Activated T-cell treated with anti-CD3 and anti-CD28 coated beads, Interleukin-2, amount 50 U/mL, for 1 hour (primary cell): ENCODE measurements around the gene AKIRIN2.

ENCODE experiments used
- DNase-seq: peaks from one replicate; pipeline ENCODE4 v3.0.0-alpha.2; 2020

AKIRIN2 gene

GRCh38 chr6:87701676-87702588 is at the start of gene AKIRIN2:
AKIRIN2 (minus strand) TSS chr6:87702233; CDS start chr6:87701684, 549 bp downstream.
- peak; percentile 96 for DNase-seq

GRCh38 chr6:87747646-87748045 is 45.6 kb upstream of the AKIRIN2 start:
- DNase-seq, result no peak

DNA sequence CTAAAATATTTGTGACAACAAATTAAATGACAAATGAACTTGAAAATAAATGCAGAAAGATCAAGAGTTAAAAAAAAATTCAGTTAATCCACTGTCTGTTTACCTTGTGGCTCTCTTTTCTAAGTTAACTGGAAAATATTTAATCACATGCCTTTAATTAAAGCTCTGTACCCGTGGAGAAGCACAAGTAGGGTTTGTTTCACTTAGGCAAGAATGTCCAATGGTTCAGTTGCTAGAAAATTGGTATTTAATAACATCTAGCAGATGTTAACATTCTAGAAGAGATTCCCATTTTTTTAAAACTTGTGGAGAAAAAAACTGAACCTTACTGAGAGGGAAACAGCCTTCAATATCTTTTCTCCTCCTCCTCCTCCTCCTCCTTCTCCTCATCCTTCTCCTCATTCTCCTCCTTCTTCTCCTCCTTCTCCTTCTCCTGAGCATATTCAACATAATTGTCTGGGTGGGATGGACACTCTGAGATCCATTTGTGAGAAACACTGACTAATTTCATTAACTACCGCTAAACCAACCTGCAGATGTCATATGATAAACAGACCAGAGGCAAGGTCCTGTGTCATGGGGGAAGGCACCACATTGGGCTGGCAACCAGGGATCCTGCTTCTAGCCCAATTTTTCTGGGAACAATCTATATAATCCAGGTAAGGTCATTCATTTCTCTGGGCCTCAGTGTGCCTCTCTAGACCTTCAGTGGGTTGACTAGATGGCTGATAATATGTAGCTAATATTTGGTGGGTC is 44.1 kb upstream of the AKIRIN2 start:
- DNase-seq, result no peak

DNA sequence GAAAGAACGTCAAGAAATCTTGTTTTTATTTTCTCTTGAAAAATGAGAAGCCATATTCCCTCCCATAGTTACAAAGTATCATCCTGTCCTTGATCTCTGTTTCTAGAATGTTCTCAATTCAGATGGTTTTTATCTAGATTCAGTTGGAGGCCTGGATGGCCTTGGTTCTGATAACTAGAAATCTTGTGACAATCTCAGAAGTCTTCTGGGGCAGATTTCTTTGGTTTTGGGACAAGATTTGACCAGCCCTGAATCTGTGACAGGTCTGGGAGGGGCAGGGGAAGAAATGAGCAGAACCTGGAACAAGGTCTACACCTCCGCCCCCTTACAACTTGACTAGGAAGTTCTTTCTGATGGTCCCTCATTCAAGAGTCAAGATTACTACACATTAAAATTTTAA is 41.4 kb upstream of the AKIRIN2 start:
- no peak for DNase-seq

DNA sequence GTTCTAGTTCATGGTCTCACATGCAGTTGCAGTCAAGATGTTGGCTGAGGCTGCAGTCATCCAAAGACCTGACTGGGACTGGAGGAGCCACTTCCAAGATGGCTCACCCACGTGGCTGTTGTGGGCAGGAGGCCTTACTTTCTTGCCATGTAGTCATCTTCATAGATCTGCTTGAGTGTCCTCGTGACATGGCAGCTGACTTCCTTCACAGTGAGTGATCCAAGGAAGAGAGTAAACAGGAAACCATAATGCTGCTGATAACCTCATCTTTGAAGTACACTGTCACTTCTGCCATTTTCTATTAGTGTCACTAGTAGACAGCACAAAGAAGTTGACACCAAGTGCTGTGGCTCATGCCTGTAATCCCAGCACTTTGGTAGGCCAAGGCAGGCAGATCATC is 40.1 kb upstream of the AKIRIN2 start:
- DNase-seq, result peak; percentile 21

DNA sequence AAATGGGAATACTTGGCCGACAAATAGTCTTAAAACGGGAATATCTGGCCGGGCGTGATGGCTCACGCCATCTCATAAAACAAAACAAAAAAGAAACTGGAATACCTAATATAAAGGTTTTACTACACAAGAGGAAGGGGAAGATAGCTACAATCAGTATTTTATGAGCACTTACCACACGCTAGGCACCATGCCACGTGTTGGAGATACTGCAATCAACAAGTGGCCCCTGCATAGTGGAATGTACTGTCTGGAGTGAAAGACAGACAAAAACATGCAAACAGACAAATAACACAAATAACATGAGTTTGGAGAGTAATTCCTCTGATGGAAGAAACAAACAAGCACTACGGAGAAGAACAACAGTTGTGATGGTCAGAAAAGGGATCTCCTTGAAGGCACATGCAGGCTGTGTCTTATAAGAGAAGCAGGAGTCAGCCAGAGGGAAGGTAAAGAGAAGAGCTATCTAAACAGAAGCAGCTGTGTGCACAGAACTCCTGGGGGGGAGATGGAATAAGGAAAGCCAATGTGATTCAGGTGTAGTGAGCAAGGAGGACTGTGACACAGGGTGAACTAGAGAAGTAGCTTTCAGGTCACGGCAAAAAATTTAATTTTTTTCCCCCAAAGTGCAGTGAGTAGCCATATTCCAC is 39.1 kb upstream of the AKIRIN2 start:
- no peak for DNase-seq

GRCh38 chr6:87738744-87739143 is 36.7 kb upstream of the AKIRIN2 start:
- DNase-seq, result no peak

GRCh38 chr6:87738000-87738399 is 36.0 kb upstream of the AKIRIN2 start:
- no peak for DNase-seq

GRCh38 chr6:87736809-87737540 is 34.9 kb upstream of the AKIRIN2 start:
- DNase-seq, result no peak

DNA sequence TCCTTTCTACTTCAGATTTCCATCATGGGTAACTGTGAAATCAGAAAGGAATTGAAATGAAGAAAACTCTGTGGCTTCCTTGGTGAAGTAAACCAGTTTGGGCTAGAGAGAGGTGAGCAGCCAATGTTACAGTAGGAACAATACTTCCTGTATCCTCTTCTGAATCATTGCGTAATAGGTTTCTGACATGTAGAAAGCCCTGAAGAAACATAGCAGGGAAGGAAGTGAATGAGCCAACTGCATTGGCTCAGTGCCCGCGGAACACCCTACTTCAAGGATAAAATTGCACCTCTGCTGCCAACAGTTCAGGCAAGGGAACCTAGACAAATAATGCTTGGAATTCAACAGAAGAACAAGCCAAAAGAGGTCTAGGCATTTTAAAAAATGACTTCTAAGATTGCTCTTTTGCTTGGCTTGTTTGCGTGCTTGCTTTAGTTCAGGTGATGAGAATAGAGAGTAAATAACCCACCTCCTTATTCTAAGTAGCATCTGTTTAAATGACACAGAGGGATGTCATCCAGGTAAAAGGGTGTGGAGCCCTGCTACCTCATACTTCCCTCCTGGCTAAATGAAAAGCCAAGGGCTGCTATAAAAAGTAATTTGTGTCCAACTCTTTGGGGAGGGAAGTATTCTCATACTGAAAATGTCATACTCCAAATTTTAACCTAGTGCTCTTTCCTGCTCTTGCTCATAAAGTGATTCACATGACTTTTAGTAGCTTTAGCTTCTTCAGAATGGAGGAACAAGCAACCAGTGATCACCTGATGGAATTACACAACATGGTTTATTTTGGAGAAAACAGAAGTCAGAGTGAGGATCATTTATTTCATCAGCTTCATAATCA is 30.0 kb upstream of the AKIRIN2 start:
- DNase-seq, result peak; percentile 22

GRCh38 chr6:87731080-87731479 is 29.0 kb upstream of the AKIRIN2 start:
- DNase-seq, result no peak

- DNase-seq, result no peak
These were observed 28.1 kb upstream of the AKIRIN2 start for GRCh38 chr6:87729965-87730719.

DNA sequence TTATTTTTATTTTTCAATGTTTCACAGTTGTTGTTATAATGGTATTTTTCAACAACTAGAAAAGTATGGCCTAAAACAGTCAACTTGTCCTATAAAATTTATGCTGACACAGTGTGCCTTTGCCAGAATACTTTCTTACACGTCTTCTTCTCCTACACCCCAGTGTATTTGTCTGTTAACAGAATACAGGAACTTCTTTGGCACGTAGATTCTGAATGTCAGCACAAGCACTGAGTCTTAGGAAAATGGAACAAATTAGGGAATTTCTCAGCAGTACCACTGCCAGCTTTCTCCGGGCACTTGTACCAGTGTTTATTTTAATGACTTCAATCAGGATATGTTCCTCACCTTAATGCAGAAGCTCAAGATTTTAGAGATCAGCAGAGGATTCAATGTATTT is 26.7 kb upstream of the AKIRIN2 start:
- DNase-seq, result no peak

DNA sequence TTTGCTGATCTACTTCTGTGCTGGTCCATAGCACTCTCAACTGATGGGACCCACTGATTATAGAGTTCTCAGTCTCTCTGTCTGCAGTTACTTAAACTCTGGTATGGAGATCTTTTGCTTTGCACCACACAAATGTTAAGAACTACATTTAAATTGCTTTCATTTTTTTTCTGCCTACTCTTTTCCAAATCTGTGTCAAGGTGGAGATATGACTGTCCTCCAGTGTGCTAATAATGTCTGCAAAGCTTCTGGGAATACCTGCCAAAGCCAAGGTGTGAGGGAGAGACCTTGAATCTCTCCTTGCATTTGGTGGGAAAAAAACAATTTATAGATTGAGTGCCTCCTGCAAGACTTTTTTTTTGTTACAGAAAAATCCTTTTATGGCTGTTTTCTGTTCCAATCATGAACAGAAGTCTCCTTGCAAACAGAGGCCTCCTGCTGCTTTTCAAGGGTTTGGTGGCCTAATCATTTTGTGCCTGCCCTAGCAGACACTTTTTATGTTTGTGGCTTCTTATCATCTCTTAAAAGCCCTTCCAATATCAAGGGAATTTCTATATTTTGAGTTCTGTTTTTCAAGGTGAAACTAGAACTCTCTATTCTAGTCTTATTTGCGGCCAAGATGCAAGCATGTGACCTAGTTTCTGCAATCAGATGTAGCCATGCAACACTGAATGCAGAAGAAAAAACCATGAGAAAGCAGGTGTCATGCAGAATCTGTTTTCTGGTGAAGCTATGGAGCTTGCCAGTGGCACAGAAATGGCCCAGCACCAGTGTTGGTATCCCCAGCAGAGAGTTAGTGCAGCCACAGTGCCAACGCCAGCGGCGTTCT is 23.2 kb upstream of the AKIRIN2 start:
- no peak for DNase-seq

- DNase-seq, result no peak
These were observed 21.4 kb upstream of the AKIRIN2 start for GRCh38 chr6:87723170-87724078.

DNA sequence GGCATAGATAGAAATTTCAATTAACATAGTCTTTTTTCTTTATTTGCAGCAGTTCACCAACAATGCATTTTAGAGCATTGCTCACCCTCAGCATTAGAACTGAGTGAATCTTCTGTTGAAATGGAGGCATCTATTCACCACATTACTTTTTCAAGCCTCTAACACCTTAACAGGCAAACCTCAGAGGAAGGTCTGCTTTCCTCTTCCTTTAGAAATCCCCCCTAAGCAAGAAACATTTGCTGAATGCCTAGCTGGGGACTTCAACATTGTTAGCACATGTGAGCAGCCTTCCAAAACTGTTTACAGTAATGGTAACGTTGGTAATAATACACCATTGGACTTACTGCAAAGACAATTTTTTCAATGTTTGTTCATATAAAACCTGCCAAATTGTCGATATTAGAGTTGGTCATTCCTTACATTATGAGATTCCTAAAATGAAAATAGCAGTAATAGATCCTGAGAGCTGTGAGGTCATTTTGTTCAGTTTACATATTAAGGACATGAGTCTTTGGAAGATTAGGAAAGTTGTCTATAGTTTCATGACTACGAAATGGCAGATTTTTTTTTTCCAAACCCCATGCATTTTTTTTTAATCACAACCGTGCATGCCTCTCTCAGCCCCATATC is 20.6 kb upstream of the AKIRIN2 start:
- no peak for DNase-seq

DNA sequence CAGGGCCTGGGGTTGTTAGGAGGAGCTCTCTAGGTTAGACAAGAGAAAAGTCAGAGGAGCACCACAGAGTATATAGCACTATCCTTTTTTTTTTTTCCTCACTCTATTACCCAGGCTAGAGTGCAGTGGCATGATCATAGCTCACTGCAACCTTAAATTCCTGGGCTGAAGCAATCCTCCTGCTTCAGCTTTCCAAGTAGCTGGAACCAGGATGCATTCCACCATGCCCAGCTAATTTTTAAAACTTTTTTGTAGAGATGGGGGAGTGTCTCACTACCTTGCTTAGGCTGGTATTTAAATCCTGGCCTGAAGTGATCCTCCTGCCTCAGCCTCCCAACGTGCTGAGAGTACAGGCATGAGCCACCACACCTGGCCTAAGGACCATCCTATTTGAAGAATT is 19.3 kb upstream of the AKIRIN2 start:
- no peak for DNase-seq

DNA sequence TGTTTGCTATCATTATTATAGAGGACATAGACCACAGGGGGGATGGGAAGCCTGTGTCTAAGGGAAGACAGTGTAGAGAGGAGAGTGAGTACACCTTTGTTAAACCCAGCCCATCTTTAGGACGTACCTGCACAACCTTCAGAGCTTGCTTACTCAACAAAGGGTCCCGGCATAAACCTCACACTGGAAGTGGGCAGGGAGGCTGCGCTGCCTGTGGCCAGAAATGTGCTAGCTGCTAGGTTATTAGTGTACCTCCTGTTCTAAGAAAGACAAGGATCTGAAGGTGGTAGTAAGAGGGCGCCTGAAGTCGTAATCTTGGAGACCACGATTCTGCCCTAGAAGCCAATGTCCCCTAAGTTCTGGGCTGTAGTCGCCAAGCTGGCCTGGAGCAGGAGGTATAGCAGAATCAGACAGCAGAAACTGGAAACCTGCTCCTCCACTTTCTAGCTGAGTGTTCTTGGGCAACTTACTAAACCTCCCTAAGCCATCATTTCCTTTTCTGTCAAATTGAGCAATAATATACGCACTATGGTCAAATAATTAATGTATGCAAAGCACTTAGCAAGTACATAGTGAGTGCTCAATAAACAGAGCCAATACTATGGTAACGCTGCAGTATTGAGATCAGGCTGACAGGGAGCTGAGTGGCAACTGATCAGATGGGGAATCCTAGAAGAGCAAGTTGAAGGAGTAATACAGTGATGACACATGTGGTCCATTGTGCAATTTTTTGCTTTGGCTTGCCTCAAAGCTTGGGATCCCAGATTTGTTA is 16.8 kb upstream of the AKIRIN2 start:
- no peak for DNase-seq
